Liver (tissue), 9 donors: ENCODE data around the gene TFB2M. TPM values are rescaled to one million over a fixed set of nuclear protein-coding genes. Genes with fewer than 3 reads are reported as not detected.
"Not testable (repeated sequence)": the region's sequence is repeated elsewhere in the genome, so short reads cannot be mapped to it uniquely, and the experiment has no call there.

Experiments used
- DNase-seq: peaks from one replicate; pipeline ENCODE4 v3.0.0-alpha.2; 2017; ENCODE audit warnings: low spot score
- H3K27ac ChIP-seq, 2 donors: one replicate each; pipeline ENCODE4 v1.7.0; 2013; ENCODE audit warnings: inconsistent platforms in 2 of 2, low read length in 2 of 2, control low read depth in 1 of 2, low read depth in 1 of 2, mild to moderate bottlenecking in 1 of 2
- H3K27me3 ChIP-seq, 4 donors: one replicate each; pipeline versions ENCODE4 v1.6.1 to v1.7.0; 2013; ENCODE audit warnings: low read length in 3 of 4, inconsistent platforms in 1 of 4, mild to moderate bottlenecking in 1 of 4, moderate library complexity in 1 of 4; ENCODE audit not compliant: control insufficient read depth in 4 of 4, insufficient read depth in 4 of 4
- H3K36me3 ChIP-seq, 4 donors: one replicate each; pipeline versions ENCODE4 v1.6.1 to v1.7.0; 2013; ENCODE audit warnings: low read length in 3 of 4, mild to moderate bottlenecking in 3 of 4, low read depth in 1 of 4, moderate library complexity in 1 of 4; ENCODE audit not compliant: control insufficient read depth in 4 of 4, insufficient read depth in 3 of 4
- H3K4me1 ChIP-seq, 4 donors: one replicate each; pipeline versions ENCODE4 v1.6.1 to v1.7.0; 2013; ENCODE audit warnings: low read length in 3 of 4, mild to moderate bottlenecking in 3 of 4, moderate library complexity in 1 of 4; ENCODE audit not compliant: control insufficient read depth in 4 of 4, insufficient read depth in 4 of 4
- H3K4me3 ChIP-seq, 3 donors: one replicate each; pipeline versions ENCODE4 v1.6.1 to v1.7.0; 2013; ENCODE audit warnings: low read length in 3 of 3, control low read depth in 1 of 3, low read depth in 1 of 3, mild to moderate bottlenecking in 1 of 3
- H3K9ac ChIP-seq, 2 donors: one replicate each; pipeline ENCODE4 v1.7.0; 2013; ENCODE audit warnings: low read length in 2 of 2, mild to moderate bottlenecking in 2 of 2, moderate library complexity in 2 of 2, control low read depth in 1 of 2, low read depth in 1 of 2
- H3K9me3 ChIP-seq, 4 donors: one replicate each; pipeline versions ENCODE4 v1.6.1 to v1.7.0; 2013; ENCODE audit warnings: low read length in 3 of 4; ENCODE audit not compliant: control insufficient read depth in 4 of 4
- ATF3 ChIP-seq: IDR thresholded peaks from 2 replicates; pipeline ENCODE4 v1.6.1; 2016; ENCODE audit warnings: antibody characterized with exemption
- CTCF ChIP-seq: fragments of 150-350 bp; IDR thresholded peaks from 2 replicates; pipeline ENCODE4 v1.5.1; 2017; ENCODE audit warnings: improper control_type of control experiment, low read depth, low read length; ENCODE audit not compliant: missing input control
- EGR1 ChIP-seq, 2 donors: IDR thresholded peaks; 2 replicates each; pipeline ENCODE4 v1.6.1; 2016 to 2018; ENCODE audit warnings: antibody characterized with exemption in 2 of 2, low read depth in 2 of 2
- FOXA1 ChIP-seq: IDR thresholded peaks from 2 replicates; pipeline ENCODE4 v1.6.1; 2016; ENCODE audit warnings: antibody characterized with exemption
- GABPA ChIP-seq, 2 donors: IDR thresholded peaks in 1 of 2; conservative IDR thresholded peaks in 1 of 2; 2 replicates each; pipeline ENCODE4 v1.6.1; 2016; ENCODE audit warnings: antibody characterized with exemption in 2 of 2, mild to moderate bottlenecking in 1 of 2, moderate library complexity in 1 of 2
- HNF4A ChIP-seq, 2 donors: conservative IDR thresholded peaks; 2 replicates each; pipeline ENCODE4 v1.6.1; 2016; ENCODE audit warnings: antibody characterized with exemption in 2 of 2, mild to moderate bottlenecking in 2 of 2
- HNF4G ChIP-seq: IDR thresholded peaks from 2 replicates; pipeline ENCODE4 v1.6.1; 2016; ENCODE audit warnings: antibody characterized with exemption
- JUND ChIP-seq, 2 donors: IDR thresholded peaks; 2 replicates each; pipeline ENCODE4 v1.6.1; 2016; ENCODE audit warnings: antibody characterized with exemption in 2 of 2
- NR2F2 ChIP-seq: IDR thresholded peaks from 2 replicates; pipeline ENCODE4 v1.6.1; 2016; ENCODE audit warnings: antibody characterized with exemption
- RAD21 ChIP-seq, 2 donors: IDR thresholded peaks; 2 replicates each; pipeline ENCODE4 v1.6.1; 2016; ENCODE audit warnings: antibody characterized with exemption in 2 of 2, mild to moderate bottlenecking in 2 of 2
- REST ChIP-seq: IDR thresholded peaks from 2 replicates; pipeline ENCODE4 v1.6.1; 2016; ENCODE audit warnings: antibody characterized with exemption, mild to moderate bottlenecking
- RXRA ChIP-seq, 2 donors: IDR thresholded peaks; 2 replicates each; pipeline ENCODE4 v1.6.1; 2017 to 2018; ENCODE audit warnings: antibody characterized with exemption in 2 of 2, mild to moderate bottlenecking in 1 of 2
- SP1 ChIP-seq: IDR thresholded peaks from 2 replicates; pipeline ENCODE4 v1.6.1; 2018; ENCODE audit warnings: antibody characterized with exemption, mild to moderate bottlenecking
- TAF1 ChIP-seq: conservative IDR thresholded peaks from 2 replicates; pipeline ENCODE4 v1.6.1; 2016; ENCODE audit warnings: antibody characterized with exemption, mild to moderate bottlenecking
- YY1 ChIP-seq: IDR thresholded peaks from 2 replicates; pipeline ENCODE4 v1.6.1; 2016; ENCODE audit warnings: antibody characterized with exemption, mild to moderate bottlenecking
- ZBTB33 ChIP-seq: IDR thresholded peaks from 2 replicates; pipeline ENCODE4 v1.6.1; 2016; ENCODE audit warnings: antibody characterized with exemption
- WGBS: extraction: QIAGEN DNeasy Blood & Tissue Kit; methylation state at CpG from one replicate; pipeline ENCODE4 v1.1.7; 2013; 5-methylcytosine and 5-hydroxymethylcytosine counted together
- polyA plus RNA-seq, 2 donors: library from polyadenylated mRNA; stranded (reverse) in 1 of 2; unstranded in 1 of 2; fragments of 200-250 nt in 1 of 2; fragments of >200 nt in 1 of 2; fragmentation: Nextera tagmentation in 1 of 2; extraction: Ambion mirVana in 1 of 2; gene quantifications; one replicate each; pipeline versions ENCODE4 v1.2.1 to v1.2.3, GENCODE V29; 2013 to 2015
- total RNA-seq, 2 donors: library from RNA; depleted of rRNA; stranded (reverse); fragments of >200 nt; gene quantifications; one replicate each; pipeline ENCODE4 v1.2.3, GENCODE V29; 2014
- donor health status: healthy.
- donor health status: healthy.
- donor health status: healthy.
- donor health status: healthy.
- donor health status: healthy.

TFB2M gene
- total and polyA plus RNA-seq, 4 donors: 15.0 to 26.4 (median 23.5) TPM

GRCh38 chr1:246605231-246605630 lies 39.2 kb upstream of the TFB2M start:
- not testable (repeated sequence) for H3K27ac ChIP-seq, H3K27me3 ChIP-seq, H3K4me3 ChIP-seq, H3K36me3 ChIP-seq, H3K9ac ChIP-seq, H3K9me3 ChIP-seq, DNase-seq, H3K4me1 ChIP-seq
- 97% methylated on average over 19 of the region's 19 CpGs for WGBS

- Histone ChIP-seq H3K9ac (no peak overlapping the region), H3K36me3 (peaks cover 0 to 6% (median 0%) of the 10 kb centered on the region in 4 donors), H3K9me3 (no peaks in the 10 kb centered on the region), H3K27me3 (no peaks in the 10 kb centered on the region), H3K27ac (no peak overlapping the region), H3K4me3 (no peak overlapping the region), H3K4me1 (no peaks in the 10 kb centered on the region)
- TF ChIP-seq CTCF (no peak), TAF1 (no peak), SP1 (no peak), RXRA (IDR thresholded peaks at IDR 0.05) (no peak), HNF4A (conservative IDR thresholded peaks at IDR 0.05) (no peak), YY1 (no peak), JUND (IDR thresholded peaks at IDR 0.05) (no peak), EGR1 (IDR thresholded peaks at IDR 0.05; ENCODE audit: low read depth in 2 of 2) (no peak), NR2F2 (no peak), FOXA1 (no peak), ATF3 (no peak), GABPA (IDR thresholded peaks at IDR 0.05 in 1 of 2, conservative IDR thresholded peaks at IDR 0.05 in 1 of 2) (no peak), ZBTB33 (no peak), HNF4G (no peak), REST (no peak), RAD21 (IDR thresholded peaks at IDR 0.05) (no peak)
- 91% methylated on average over 3 of the region's 3 CpGs for WGBS
- no peak for DNase-seq
These were observed 36.1 kb upstream of the TFB2M start for GRCh38 chr1:246602194-246602593.
